LNCaP clone FGC (cell line): ENCODE measurements around the gene BMP4.

Experiments used
- DNase-seq: peaks from one replicate; pipeline ENCODE4 v3.0.0-alpha.2; 2011; ENCODE audit warnings: low read depth
- H3K4me3 ChIP-seq: 2 replicates; pipeline ENCODE4 v1.5.1; 2011; ENCODE audit warnings: mild to moderate bottlenecking, low read depth, low read length, control low read depth
- CTCF ChIP-seq: IDR thresholded peaks from 2 replicates; pipeline ENCODE4 v1.5.1; 2012; ENCODE audit warnings: mild to moderate bottlenecking; ENCODE audit not compliant: control insufficient read depth, insufficient read depth; ENCODE audit errors: extremely low read depth

BMP4 gene

GRCh38 chr14:53951627-53952303 lies 4.9 kb downstream of the BMP4 start:
- H3K4me3 ChIP-seq: no peak overlapping the region
- TF ChIP-seq CTCF: no peak
- no peak for DNase-seq

GRCh38 chr14:53951243-53951626 lies 5.4 kb downstream of the BMP4 start:
- TF ChIP-seq CTCF: no peak
- no peak overlapping the region for H3K4me3 ChIP-seq
- no peak for DNase-seq

GRCh38 chr14:53950031-53950793 lies 6.4 kb downstream of the BMP4 start:
- H3K4me3 ChIP-seq: no peak overlapping the region
- DNase-seq: no peak
- no peak for TF ChIP-seq CTCF

- no peak overlapping the region for H3K4me3 ChIP-seq
- DNase-seq: no peak
- no peak for TF ChIP-seq CTCF
Observed at GRCh38 chr14:53949201-53949600, 7.4 kb downstream of the BMP4 start.

GRCh38 chr14:53948205-53948884 lies 8.3 kb downstream of the BMP4 start:
- H3K4me3 ChIP-seq: no peak overlapping the region
- TF ChIP-seq CTCF: no peak
- no peak for DNase-seq

- no peak for TF ChIP-seq CTCF
- no peak for DNase-seq
- H3K4me3 ChIP-seq: no peak overlapping the region
Observed at GRCh38 chr14:53947452-53948204, 9.0 kb downstream of the BMP4 start.
